H1 (cell line): ENCODE data around the gene POLN.
"Not testable (repeated sequence)": the region's sequence is repeated elsewhere in the genome, so short reads cannot be mapped to it uniquely, and the experiment has no call there.

ENCODE experiments used
- CEBPB ChIP-seq: IDR thresholded peaks from 2 replicates; pipeline ENCODE4 v1.6.1; 2012; ENCODE audit warnings: low read depth, low read length
- CREB1 ChIP-seq: IDR thresholded peaks from 2 replicates; pipeline ENCODE4 v1.6.1; 2012; ENCODE audit warnings: inconsistent platforms
- GABPA ChIP-seq: IDR thresholded peaks from 2 replicates; pipeline ENCODE4 v1.6.1; 2011; ENCODE audit warnings: mild to moderate bottlenecking, low read length, moderate library complexity, borderline replicate concordance; ENCODE audit not compliant: insufficient read depth
- POLR2A ChIP-seq, 2 experiments: IDR thresholded peaks; 1 replicate in 1 of 2; 2 replicates in 1 of 2; pipeline ENCODE4 v1.6.1; 2011; ENCODE audit warnings: low read depth in 2 of 2, low read length in 2 of 2, mild to moderate bottlenecking in 2 of 2; ENCODE audit errors: control extremely low read depth in 1 of 2
- POLR2AphosphoS5 ChIP-seq: IDR thresholded peaks from 2 replicates; pipeline ENCODE4 v1.6.1; 2011; ENCODE audit warnings: low read depth, low read length
- RAD21 ChIP-seq, 2 experiments: IDR thresholded peaks in 1 of 2; conservative IDR thresholded peaks in 1 of 2; 2 replicates each; pipeline ENCODE4 v1.6.1; 2011; ENCODE audit warnings: low read depth in 2 of 2, low read length in 2 of 2, improper control_type of control experiment in 1 of 2, inconsistent platforms in 1 of 2, mild to moderate bottlenecking in 1 of 2, moderate library complexity in 1 of 2
- TAF1 ChIP-seq: IDR thresholded peaks from 2 replicates; pipeline ENCODE4 v1.6.1; 2011; ENCODE audit warnings: mild to moderate bottlenecking, low read depth, low read length

DNA sequence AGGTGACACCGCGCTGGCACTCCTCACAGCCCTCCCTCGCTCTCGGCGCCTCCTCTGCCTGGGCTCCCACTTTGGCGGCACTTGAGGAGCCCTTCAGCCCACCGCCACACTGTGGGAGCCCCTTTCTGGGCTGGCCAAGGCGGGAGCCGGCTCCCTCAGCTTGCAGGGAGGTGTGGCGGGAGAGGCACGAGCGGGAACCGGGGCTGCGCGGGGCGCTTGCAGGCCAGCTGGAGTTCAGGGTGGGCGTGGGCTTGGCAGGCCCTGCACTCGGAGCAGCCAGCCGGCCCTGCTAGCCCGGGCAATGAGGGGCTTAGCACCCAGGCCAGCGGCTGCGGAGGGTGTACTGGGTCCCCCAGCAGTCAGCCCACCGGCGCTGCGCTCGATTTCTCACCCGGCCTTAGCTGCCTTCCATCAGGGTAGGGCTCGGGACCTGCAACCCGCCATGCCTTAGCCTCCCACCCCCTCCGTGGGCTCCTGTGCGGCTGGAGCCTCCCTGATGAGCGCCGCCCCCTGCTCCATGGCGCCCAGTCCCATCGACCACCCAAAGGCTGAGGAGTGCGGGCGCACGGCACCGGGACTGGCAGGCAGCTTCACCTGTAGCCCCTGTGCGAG lies 80.7 kb downstream of the POLN start:
- TF ChIP-seq RAD21 (IDR thresholded peaks at IDR 0.05 in 1 of 2, conservative IDR thresholded peaks at IDR 0.05 in 1 of 2; ENCODE audit: low read depth in 2 of 2, low read length in 2 of 2); GABPA; CREB1; POLR2AphosphoS5; TAF1; CEBPB; POLR2A (IDR thresholded peaks at IDR 0.05; ENCODE audit: control extremely low read depth in 1 of 2, low read depth in 2 of 2, low read length in 2 of 2): not testable (repeated sequence)
